GM18868 (cell line): ENCODE data around the gene FAM184A.
"Not testable (repeated sequence)": the region's sequence is repeated elsewhere in the genome, so short reads cannot be mapped to it uniquely, and the experiment has no call there.

ENCODE experiments used
- ATAC-seq: cut with Tn5 transposase; IDR thresholded peaks from one replicate; pipeline ENCODE4 v1.9.1; 2021; ENCODE audit warnings: mild to moderate bottlenecking, moderate library complexity; ENCODE audit not compliant: unreplicated experiment

Gene FAM184A, protein sequence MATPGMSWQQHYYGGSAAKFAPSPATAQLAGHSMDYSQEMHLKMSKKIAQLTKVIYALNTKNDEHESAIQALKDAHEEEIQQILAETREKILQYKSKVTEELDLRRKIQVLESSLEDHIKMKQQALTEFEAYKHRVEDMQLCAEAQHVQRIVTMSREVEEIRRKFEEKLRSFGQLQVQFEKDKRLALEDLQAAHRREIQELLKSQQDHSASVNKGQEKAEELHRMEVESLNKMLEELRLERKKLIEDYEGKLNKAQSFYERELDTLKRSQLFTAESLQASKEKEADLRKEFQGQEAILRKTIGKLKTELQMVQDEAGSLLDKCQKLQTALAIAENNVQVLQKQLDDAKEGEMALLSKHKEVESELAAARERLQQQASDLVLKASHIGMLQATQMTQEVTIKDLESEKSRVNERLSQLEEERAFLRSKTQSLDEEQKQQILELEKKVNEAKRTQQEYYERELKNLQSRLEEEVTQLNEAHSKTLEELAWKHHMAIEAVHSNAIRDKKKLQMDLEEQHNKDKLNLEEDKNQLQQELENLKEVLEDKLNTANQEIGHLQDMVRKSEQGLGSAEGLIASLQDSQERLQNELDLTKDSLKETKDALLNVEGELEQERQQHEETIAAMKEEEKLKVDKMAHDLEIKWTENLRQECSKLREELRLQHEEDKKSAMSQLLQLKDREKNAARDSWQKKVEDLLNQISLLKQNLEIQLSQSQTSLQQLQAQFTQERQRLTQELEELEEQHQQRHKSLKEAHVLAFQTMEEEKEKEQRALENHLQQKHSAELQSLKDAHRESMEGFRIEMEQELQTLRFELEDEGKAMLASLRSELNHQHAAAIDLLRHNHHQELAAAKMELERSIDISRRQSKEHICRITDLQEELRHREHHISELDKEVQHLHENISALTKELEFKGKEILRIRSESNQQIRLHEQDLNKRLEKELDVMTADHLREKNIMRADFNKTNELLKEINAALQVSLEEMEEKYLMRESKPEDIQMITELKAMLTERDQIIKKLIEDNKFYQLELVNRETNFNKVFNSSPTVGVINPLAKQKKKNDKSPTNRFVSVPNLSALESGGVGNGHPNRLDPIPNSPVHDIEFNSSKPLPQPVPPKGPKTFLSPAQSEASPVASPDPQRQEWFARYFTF

GRCh38 chr6:119078376-119079282 is at the start of gene FAM184A:
FAM184A (minus strand) TSS chr6:119078664; CDS start chr6:119078299, 365 bp downstream.
- peak; percentile 64 for ATAC-seq

- ATAC-seq = no peak
These were observed 49.2 kb upstream of the FAM184A start for GRCh38 chr6:119127627-119128026.

GRCh38 chr6:119126826-119127225 is 48.4 kb upstream of the FAM184A start:
- ATAC-seq = no peak

DNA sequence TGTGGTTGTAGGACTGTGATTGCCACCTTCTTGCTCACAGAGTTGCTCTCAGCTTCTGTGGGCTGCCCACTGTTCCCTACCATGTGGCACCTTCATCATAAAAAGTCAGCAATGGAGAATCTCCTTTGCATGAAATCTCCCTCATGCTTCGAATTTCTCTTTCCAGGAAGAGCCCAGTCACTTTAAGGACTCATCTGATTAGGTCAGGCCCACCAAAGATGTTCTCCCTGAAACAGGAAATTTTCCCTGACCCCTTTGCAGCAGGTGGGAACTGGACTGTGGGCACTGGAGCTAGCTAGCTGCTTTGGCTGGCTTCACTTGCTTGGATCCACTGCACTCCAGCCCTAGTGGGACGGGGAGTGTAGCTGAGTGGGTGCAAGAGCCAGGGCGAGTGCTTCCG is 47.7 kb upstream of the FAM184A start:
- ATAC-seq = no peak

DNA sequence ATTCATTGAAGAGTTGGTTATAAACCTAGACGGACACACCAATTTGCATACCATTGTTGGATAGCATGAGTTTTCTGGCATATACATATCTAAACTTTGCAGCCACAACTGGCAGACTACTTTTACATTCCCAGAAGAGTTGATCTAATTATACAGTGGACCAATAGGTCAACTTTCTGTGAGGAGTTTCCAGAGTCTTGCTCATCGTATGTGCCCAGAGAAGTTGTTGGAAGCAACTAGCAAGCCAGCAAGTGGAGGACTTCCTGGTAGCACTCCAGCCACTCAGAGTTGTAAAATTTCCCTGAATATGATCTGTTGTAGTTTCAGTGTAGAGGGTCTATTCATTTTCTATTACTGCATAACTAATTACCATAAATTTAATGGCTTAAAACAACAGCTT is 47.1 kb upstream of the FAM184A start:
- ATAC-seq = no peak

- no peak for ATAC-seq
These were observed 45.8 kb upstream of the FAM184A start for GRCh38 chr6:119124079-119124824.

GRCh38 chr6:119122336-119122735 is 43.9 kb upstream of the FAM184A start:
- no peak for ATAC-seq

GRCh38 chr6:119121367-119121766 is 42.9 kb upstream of the FAM184A start:
- no peak for ATAC-seq

- no peak for ATAC-seq
These were observed 41.5 kb upstream of the FAM184A start for GRCh38 chr6:119119989-119120388.

GRCh38 chr6:119119062-119119461 is 40.6 kb upstream of the FAM184A start:
- not testable (repeated sequence) for ATAC-seq

DNA sequence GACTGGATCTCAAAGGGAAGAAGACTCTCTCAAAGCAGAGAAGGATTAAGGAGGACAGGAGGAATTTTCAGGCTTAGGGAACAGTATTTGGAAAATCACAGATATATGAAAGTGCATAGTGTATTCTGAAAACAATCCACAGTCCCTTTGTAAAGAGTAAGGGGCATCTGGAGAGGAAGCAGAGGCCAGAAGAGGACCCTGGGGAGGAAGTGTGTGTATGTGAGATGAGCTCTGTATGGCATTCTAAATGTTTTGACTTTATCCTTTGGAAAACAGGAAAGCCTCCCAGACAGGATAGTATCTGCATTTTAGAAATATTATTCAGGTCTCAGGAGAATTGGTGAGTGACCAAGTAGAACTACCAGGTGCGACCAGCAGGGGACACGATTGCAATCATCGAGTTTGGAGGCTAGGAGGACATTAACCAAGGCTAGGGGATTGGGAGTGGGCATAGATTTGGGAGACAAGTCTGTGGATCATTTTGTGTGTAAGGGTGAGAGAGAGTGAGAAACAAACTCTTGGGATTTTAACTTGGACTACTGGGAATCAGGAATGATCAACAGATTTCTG is 38.3 kb upstream of the FAM184A start:
- ATAC-seq = no peak

DNA sequence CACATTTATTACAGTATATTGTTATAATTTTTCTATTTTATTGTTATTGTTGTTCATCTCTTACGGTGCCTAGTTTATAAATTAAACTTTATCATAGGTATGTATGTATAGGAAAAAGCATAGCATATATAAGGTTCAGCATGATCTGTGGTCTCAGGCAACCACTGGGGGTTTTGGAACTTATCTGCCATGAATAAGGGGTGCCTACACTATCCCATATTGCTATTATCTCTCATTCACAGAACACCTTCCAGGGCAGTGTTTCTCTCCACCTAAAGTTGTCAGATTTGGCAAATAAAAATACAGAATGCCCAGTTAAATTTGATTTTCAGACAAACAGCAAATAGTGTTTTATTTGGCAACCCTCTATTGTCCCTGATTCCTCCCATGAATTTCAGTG is 35.5 kb upstream of the FAM184A start:
- ATAC-seq = no peak

DNA sequence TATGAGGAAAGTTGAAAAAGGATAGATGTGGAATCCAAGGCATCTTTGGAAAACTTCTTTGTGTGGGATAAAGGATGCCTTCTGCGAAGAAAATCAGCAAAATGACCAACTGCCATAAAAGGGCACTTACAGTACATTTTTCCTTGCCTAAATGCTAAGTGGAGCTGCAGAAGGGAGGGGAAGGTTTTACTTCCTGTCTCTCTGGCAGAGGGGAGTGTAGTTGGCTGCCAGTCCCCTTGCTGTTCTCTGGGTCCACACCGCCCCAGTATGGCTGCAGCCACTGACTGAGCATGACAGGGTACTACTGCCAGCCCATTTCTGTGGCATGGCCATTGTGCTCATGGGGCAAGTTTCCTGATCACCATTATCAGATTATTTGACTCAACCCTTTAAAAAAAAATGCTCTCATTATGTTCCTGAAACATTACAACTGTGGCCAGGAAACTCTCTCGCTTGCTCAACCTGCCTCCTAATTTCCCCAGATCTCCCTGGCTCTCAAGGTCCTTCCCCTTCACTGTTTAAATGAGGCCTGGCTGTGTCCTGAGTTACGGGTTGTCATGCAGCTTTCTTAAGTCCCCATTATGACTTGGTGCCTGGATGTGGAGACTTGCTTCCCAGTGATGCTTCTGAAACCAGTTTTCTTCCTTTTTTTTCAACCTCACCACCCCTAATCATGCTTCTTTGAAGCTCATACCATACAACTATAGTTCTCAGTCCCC is 34.5 kb upstream of the FAM184A start:
- no peak for ATAC-seq

GRCh38 chr6:119110601-119111548 is 32.4 kb upstream of the FAM184A start:
- peak; percentile 86 for ATAC-seq

GRCh38 chr6:119109654-119110325 is 31.3 kb upstream of the FAM184A start:
- ATAC-seq = peak; percentile 25

GRCh38 chr6:119108076-119108475 is 29.6 kb upstream of the FAM184A start:
- no peak for ATAC-seq

DNA sequence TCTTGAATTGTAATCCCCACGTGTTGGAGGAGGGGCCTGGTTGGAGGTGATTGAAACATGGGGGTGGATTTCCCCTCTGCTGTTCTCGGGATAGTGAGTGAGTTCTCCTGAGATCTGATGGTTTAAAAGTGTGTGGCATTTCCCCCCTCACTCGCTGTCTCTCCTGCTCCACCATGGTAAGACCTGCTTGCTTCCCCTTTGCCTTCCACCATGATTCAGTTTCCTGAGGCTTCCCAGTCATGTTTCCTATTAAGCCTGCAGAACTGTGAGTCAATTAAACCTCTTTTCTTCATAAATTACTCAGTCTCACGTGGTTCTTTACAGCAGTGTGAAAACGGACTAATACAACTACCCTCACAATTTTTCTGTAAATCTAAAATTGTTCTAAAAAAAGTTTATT is 26.8 kb upstream of the FAM184A start:
- no peak for ATAC-seq
